Astrocyte of the hippocampus (primary cell): ENCODE measurements around the gene CASQ2.
"Not testable (repeated sequence)": the region's sequence is repeated elsewhere in the genome, so short reads cannot be mapped to it uniquely, and the experiment has no call there.

Experiments used
- DNase-seq: peaks from one replicate; pipeline ENCODE4 v3.0.0; 2011; ENCODE audit warnings: low read depth, low spot score

CASQ2 gene

DNA sequence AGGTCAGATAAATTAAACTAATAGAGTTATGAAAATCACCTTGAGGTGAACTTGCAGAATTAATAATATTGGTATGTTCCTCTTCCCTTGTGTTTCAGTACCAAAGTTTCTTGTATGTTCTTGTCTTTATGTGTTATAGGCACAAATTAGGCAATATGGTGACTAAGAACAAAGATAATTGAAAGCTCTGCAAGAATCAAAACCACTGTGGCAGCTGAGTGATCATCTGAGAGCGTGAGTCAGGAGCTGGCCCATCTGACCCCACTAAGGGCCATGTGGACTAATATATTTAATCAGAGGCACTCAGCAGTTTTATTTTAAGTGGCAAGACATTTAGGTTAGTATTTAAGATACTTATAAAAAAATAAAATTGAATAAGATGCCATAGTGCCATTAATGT lies 12.8 kb upstream of the CASQ2 start:
- DNase-seq: no peak

DNA sequence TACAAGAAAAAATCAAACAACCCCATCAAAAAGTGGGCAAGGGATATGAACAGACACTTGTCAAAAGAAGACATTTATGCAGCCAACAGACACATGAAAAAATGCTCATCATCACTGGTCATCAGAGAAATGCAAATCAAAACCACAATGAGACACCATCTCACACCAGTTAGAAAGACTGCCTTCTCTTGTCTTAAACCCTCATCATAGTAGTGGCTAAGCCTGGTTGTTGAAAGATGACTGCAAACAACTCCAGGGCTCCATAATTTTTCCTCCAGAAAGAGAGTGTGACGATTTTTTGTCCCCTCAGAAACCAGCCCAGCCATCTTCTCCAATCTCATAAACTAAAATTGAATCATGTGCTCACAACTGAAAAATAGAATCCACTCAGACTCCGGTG lies 12.1 kb upstream of the CASQ2 start:
- not testable (repeated sequence) for DNase-seq

DNA sequence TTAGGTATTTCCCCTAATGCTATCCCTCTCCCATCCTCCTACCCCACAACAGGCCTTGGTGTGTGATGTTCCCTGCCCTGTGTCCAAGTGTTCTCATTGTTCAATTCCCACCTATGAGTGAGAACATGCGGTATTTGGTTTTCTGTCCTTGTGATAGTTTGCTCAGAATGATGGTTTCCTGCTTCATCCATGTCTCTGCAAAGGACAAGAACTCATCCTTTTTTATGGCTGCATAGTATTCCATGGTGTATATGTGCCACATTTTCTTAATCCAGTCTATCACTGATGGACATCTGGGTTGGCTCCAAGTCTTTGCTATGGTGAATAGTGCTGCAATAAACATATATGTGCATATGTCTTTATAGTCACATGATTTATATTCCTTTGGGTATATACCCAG lies 10.6 kb upstream of the CASQ2 start:
- DNase-seq: not testable (repeated sequence)

DNA sequence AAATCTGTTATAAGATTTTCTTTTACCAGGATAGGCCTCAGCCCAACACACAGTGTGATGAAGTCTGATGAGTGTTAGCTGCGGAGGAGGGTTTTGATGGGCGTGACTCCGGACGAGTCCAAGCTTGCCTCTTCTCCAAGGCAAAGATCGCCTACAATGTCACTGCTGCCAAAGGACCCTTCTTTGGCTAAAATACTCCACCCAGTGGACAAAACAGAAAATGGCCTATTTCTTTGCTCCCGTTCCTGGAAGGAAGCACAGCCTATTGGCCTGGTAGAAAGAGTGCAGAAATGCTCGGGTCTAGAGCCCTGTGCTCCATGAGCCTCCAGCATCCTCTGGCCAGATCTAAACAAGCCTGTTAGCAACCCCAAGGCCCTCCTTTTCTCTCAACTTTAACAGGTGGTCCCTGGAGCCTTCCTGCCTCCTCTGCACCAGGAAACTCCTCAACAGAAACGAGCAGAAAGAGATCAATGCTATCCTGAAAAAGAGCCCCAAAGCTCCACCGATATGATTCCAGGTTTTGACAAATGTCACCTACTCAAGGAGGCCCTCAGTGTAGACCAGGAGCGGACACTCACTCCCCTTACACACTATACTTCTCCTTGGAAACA lies 3.4 kb upstream of the CASQ2 start:
- peak; percentile 90 for DNase-seq

DNA sequence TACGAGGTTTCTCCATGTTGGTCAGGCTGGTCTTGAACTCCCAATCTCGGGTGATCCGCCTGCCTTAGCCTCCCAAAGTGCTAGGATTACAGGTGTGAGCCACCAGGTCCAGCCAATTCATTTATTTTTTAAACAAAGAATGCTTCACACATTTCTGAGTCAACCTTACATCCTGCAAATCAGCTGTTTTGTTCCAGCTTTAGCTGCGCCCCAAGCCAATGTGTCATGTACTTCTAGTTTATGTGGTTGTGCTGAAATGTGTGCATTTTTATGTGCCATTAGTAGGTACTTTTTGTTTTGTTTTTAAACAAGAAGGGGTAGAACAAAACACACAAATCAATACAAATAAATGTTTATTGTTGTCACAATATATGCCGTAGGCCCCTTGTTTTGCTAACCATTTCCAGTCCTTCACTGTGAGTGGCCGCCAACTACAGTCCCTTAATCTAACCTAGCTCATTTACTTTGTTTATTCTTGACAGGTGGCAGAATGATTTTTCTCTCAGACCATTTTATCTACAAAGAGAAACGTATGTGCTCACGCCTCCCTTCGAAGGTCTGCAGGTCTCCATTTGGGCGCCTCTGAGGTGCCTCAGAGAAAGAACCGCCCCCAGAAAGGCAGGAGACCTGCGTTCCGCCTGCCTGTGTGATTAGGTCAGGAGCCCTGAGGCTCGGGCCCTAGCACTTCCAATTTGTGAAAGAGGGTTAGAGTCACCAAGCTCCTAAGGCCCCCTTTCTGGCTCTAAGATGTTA lies 2.8 kb upstream of the CASQ2 start:
- no peak for DNase-seq

DNA sequence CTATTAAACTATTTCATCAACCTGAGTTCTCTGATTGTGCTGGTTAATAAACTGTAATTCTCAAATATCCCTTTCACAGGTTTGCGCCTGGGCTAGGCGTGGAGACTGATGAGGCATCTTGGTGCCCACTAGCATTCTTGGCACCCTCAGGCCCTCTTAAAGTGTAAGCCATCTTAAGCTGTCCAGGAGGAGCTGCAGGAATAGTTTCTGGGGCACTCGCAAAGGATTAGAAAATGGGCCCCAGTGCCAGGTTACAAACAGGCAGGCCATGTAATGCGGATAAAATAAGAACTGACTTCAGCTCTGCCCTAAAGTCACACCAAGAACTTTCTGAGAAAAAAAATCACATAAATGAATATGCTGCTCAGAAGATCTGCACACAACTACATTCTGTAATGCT lies 1.1 kb downstream of the CASQ2 start:
- no peak for DNase-seq

DNA sequence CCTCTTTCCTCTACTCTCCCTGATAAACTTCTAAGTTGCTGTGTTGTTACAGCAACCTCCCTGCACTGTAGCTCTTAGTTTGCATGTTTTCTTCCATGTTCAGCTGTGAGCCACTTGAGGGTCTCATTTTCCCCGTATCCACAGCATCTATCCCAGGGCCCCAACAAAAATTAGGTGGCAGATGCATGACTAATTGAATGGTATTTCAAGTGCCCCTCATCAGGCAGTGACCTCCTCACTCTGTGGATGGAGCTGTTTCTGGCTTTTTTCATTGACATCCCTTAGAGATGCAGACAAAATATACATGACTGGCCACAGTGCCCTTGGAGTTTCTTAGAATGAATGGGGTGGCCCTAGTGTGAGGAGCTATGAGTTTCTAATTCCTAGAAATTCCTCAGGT lies 3.4 kb downstream of the CASQ2 start:
- no peak for DNase-seq

DNA sequence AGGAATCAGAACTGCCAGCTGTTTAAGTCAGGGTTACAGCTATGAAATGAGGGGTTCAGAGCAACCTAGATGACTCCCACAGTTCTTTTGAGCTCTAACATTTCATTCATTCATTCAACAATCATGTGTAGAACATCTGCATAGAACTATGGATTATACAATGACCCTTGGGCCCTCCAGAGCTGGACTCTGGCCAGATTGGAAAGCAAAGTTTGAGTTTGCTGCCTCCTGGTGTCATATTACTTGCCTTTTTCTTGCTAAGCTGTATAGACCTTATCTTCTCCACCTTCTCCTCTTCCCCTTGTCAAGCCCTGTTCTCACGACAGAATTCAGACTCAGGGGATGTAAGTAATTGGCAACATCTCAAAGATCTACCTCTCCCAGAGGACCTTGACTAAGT lies 4.0 kb downstream of the CASQ2 start:
- DNase-seq: peak; percentile 53

DNA sequence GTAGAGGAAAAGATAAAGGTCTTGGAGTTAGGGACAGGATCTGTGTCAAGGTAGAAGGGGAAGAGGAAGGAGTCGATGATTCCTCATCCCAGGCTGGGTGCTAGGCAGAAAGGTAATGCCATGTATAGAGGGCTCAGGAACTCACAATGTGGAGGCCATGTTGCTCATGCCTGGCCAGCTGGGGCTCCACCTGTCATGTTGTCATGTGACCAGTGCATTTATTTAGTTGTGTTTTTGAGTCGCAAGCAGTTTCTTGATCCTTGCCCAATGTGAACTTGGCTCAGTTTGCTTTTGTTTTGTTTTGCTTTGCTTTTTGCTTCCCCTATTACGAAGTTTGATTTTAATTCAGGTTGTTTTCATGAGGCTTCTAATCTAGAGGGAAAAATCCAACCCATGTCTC lies 5.7 kb downstream of the CASQ2 start:
- DNase-seq: no peak

DNA sequence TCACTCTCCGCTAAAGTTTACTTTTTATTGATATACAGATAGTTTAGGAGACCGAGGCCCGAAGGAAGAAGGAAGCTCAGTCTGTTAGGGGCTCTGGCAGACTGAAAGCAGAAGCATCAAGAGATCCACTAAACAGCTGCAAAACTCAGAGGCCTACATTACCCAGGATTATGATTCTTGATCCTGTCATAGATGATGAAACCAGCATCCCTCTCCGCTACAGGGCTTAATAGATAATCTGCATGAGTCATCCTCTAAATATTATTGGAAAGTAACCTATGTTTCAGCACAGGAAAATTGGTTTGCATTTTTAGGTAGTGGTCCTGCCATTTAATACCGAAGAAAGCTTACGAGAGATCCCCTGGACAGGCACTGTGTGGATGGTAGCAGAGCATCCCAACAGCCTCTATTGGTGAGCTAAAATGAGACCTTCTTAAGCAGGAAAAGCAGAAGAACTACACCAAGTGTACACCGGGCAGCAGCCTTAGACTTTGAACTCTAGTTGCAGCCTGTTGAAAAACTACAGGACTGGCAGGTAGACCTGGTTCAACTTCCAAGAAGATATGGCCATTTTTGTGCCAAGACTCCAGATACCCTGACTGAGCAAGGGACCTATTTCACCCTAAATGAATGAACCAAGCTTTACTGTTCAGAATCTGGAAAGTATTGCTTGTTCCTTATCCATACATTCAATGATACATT lies 6.8 kb downstream of the CASQ2 start:
- DNase-seq: no peak

DNA sequence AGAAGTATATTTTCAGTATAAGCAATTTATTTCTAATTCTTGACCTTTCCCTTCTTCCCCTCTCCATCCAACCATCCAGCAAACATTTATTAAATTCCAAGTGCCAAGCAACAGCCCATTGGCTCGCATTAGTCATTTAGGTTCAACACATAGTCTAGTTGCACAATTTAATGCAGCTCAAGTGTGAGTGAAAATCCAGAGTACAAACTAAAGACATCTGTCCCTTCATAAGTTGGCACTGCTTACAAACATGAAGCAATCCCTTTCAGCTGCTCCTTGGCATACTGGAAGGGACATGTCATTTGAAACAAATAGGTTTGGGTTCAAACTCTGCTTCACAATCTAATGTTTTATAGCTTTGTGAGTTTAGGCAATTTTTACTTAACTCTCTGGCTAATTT lies 10.7 kb downstream of the CASQ2 start:
- no peak for DNase-seq

DNA sequence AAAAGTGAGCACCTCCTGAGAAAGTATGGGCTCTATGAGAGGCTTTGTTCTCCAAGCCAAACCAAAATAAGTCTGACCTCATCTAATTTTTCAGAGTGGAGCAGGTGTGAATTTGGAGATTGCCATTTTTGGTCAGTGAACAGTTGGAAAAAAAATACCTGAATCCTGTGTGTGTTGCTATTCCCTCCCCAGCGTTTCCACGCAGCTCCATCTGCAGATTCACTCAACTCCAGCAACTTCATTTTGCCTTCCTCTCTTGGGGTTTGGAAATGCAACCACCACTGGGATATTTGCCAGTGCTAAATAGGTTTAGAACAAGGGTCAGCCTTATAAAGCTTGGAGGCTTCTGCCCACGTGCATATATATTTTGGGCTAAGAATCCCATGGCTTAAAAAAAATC lies 11.2 kb downstream of the CASQ2 start:
- DNase-seq: no peak

DNA sequence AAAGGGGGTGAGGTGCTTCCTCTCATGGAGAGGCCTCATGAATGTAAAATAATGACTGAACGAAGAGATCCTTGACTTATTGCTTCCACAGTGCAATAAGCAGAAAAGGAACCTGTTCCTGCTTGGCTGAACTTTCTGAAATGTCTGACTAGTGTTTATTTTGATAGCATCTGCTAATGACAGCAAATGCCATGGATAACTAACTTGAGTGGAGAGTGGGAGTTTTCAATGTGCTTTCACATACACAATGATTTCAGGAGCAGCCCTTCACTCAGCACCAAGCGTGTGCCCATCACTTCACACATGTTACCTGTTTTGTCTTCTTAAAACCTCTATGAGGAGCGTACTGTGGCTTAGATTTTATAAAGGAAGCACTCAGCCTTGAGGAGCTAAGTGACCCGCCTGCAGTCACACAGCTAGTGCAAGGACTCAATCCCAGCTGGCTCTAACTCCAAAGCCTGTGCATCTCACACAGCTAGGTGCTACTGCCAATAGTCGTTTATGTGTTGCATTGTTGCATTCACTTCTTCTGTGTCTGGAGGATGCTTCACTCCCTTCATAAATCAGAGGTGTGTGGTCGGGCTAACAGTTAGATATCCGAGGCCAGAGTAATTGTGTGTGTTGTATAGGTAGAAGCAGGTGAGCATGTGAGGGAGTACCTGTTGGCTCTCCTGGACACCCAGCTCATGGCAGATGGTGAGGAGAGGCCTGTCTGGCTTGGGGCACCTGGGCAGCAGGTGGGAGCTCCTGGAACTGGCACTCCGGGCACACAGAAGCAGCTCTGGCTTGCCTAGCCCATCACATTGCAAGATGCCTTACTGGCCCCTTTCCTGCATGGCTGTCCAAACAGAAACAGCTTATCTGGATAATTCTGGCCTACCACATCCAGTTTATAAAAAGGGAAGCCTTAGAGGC lies 12.8 kb downstream of the CASQ2 start:
- no peak for DNase-seq

DNA sequence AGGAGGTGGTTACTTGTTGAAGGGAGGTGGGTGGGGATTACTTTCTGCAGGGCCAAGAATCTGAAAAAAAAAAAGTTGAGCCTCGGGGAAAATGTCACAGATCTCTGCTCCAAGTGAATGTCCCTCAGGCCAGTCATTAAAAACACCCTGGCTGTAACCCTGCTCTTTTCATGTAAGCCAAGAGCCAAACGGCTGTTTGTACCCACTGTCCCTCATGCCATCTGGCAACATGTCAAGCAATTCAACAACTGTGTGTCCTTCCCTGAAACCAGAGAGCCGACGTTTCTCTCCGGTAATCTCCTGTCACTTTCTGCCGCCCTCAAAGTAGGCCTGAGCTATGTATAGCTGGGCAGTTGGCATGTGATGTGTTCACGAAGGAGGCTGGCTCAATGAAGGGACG lies 14.7 kb downstream of the CASQ2 start:
- DNase-seq: no peak

DNA sequence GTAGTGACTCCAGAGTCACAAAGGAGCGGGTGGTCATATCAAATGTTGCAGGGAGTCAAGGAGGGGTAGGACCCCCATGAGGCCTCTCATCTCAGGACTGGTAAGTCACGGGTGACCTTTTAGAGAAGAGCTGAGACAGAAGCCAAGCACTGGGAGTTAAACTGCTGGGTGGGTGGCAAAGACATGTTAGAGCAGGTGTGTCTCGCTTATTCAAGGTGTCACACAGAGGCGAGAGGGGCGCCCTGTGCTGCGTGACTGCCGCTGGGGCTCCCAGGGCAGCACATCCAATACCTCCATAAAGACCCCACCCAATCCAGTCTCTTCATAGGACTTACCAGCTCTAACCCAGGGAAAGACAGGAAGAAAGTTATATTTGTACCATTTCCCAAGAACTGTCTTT lies 15.2 kb downstream of the CASQ2 start:
- DNase-seq: no peak

DNA sequence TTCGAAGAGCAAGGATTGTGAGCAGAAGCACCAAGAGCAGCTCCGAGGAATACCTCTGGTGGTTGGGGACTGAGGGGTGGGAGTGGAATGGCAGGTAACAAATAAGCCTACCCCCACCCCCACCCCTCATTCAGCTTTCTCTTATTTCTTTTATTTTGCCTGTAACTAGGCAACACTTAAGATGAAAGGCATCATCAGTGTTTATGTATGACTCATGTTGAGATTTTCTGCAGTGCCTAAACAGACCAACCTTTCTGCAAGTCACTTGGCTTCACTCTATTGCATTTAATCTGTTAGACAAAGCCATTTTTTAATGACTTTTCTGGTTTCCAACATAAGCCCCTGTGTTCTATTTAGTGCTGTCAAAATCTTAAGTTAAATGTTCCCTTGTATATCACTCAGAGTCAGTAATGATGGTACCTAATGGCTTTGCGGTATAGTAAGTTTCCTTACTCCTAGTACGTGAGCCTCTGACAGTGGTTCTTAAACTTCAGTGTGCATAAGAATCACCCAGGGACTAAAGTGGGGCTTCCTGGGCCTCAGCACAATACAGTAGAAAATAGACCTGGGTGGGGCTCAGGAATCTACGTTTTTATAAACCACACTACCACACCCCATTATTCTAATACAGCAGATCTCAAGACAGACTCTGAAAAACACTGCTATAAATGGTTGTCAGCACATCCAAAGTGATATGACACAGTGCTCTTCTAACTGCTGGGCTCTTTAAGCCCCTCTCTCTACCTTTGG lies 19.9 kb downstream of the CASQ2 start:
- DNase-seq: peak; percentile 72

DNA sequence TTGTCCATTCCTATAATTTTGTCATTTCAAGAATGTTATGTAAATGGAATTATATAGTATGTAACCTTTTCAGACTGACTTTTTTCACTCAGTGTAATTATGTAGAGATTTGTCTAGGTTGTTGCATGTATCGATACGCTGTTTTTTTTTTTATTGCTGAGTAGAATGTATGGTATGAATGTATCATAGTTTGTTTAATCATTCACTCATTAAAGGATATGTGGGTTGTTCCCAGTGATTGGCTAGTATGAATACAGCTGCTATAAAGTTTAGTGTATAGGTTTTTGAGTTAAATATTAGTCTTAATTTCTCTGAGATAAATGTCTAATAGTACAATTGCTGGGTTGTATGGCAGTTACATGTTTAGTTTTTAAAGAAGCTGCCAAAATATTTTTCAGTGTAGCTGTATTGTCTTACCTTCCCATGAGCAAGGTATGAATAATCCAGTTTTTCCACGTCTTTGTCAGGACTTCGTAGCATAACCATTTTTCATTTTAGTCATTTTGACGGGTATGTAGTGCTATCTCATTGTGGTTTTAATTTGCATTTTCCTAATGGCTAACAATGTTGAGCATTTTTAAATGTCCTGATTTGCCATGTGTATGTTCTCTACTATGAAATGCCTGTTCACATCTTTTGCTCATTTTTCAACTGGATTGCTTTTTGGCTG lies 22.4 kb downstream of the CASQ2 start:
- DNase-seq: no peak

DNA sequence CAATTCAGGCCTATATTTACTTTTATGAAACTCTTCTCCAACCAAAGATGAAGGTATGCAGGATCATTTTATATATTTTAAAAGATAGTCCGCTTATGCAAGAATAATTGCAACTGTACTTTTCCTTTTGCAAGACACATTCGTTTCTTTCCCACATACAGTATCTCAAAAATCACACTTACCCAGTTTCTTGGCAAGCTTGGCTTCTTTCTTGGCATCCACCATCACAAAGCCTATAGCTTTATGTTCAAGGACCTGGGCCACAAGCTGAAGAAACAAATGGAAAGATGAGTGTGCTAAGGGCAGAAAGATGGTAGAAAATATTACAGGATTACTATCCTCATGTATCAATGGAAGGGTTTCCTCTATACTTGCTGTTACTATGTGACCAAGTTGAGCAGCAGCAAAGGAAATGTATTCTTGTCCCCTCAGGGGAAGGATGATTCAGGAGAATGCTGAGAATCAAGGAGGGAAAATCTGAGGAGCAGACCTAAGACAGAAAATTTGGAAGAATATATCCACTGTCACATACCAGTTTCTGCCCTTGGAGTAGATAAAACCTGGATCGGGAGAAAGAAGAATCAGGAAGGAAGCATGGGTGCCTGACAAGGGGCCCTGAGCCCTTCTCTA lies 23.8 kb downstream of the CASQ2 start:
- no peak for DNase-seq

DNA sequence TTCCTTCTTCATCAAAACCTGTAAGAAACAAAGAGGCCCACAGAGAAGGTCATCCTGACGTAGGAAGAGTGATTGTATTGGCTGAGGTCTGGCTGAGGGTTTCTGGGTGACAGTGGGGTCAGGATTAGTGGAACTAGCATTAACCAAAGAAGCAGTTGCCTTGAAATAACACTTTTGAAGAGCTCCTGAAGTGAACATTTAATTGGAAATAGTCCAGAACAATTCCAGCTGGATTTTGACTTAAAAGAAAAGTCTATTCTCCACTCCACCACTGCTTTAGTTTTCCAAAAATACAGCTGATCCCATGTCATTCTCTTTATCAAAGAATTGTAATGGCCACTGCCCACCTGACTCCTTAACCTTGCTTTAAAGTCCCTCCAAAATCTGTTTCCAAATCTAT lies 27.7 kb downstream of the CASQ2 start:
- no peak for DNase-seq

DNA sequence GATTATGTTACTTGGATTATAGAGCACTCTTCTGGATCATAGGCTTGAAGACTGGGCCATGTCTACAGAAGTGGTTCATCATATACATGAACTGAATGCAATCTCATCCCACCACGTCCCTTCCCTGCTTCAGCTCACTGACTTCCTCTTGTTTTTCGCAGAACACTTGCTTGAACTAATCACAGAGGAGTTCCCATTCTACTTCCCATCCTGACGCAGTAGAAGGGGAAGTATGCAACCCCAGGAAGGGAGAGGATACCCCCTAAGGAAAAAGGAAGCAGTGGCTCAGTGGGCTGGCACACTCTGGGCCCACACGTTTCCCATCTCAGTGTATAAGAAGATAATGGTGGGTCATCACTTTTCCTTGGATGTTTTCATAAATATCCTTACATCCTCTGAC lies 36.2 kb downstream of the CASQ2 start:
- DNase-seq: no peak
